WTC11 (cell line): ENCODE measurements around the gene SLC66A2.

ENCODE experiments used
- SP1 ChIP-seq: sonication (generic); formaldehyde crosslinking; conservative IDR thresholded peaks from 2 replicates; pipeline ENCODE4 v1.8.1; 2022; ENCODE audit warnings: missing genetic modification reagents
- ZNF423 ChIP-seq: fragments of 250-450 bp; sonication (Bioruptor Pico); IDR thresholded peaks from 2 replicates; pipeline ENCODE4 v2.1.2; 2022; ENCODE audit warnings: mild to moderate bottlenecking, moderate library complexity
- TF ChIP-seq, protein P1 (sequence below): sonication (generic); formaldehyde crosslinking; IDR thresholded peaks from 2 replicates; pipeline ENCODE4 v1.8.0; 2022; ENCODE audit warnings: mild to moderate bottlenecking, missing genetic modification reagents

DNA sequence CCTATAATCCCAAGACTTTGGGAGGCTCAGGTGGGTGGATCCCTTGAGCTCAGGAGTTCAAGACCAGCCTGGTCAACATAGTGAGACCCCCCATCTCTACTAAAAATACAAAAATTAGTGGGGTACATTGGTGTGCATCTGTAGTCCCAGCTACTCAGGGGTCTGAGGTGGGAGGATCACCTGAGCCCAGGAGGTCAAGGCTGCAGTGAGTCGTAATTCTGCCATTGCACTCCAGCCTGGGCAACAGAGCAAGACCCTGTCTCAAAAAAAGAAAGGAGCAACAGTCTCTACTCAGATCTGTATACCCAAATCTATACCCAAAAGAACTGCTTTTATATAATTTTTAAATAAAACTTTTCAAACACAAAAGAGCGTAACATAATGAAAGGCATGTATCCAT, 7.5 kb upstream of the SLC66A2 start:
- TF ChIP-seq SP1 (CRISPR knock-in tag) = no peak
- TF ChIP-seq, protein P1, sequence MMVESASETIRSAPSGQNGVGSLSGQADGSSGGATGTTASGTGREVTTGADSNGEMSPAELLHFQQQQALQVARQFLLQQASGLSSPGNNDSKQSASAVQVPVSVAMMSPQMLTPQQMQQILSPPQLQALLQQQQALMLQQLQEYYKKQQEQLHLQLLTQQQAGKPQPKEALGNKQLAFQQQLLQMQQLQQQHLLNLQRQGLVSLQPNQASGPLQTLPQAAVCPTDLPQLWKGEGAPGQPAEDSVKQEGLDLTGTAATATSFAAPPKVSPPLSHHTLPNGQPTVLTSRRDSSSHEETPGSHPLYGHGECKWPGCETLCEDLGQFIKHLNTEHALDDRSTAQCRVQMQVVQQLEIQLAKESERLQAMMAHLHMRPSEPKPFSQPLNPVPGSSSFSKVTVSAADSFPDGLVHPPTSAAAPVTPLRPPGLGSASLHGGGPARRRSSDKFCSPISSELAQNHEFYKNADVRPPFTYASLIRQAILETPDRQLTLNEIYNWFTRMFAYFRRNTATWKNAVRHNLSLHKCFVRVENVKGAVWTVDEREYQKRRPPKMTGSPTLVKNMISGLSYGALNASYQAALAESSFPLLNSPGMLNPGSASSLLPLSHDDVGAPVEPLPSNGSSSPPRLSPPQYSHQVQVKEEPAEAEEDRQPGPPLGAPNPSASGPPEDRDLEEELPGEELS (CRISPR knock-in tag) = no peak
- no peak for TF ChIP-seq ZNF423 (CRISPR knock-in tag)
